Stimulated activated memory B cell treated with anti-CD40 and anti-IgM and Interleukin-4, amounts not matched to agents 10 μg/mL and 1 μg/mL and 100 μg/mL, for 72 hours (primary cell): ENCODE measurements around the gene ZNF892.
"Not testable (repeated sequence)": the region's sequence is repeated elsewhere in the genome, so short reads cannot be mapped to it uniquely, and the experiment has no call there.

Source experiments
- ATAC-seq: fragments of 150-1000 bp; cut with Tn5 transposase; 2 replicates; pipeline ENCODE4 v1.10.0; 2021
- H3K27ac Mint-ChIP-seq: one replicate; pipeline ENCODE4 v1.8.0; 2022; ENCODE audit warnings: mild to moderate bottlenecking, mixed read lengths
- H3K27me3 Mint-ChIP-seq: one replicate; pipeline ENCODE4 v1.8.0; 2022; ENCODE audit warnings: mixed read lengths
- H3K36me3 Mint-ChIP-seq: one replicate; pipeline ENCODE4 v1.8.0; 2022; ENCODE audit warnings: mixed read lengths
- H3K4me1 Mint-ChIP-seq: one replicate; pipeline ENCODE4 v1.8.0; 2022; ENCODE audit warnings: mixed read lengths
- H3K4me3 Mint-ChIP-seq: one replicate; pipeline ENCODE4 v1.8.0; 2022; ENCODE audit warnings: mild to moderate bottlenecking, moderate library complexity, mixed read lengths
- H3K9me3 Mint-ChIP-seq: one replicate; pipeline ENCODE4 v1.8.0; 2022; ENCODE audit warnings: mixed read lengths

The ZNF892 gene

DNA sequence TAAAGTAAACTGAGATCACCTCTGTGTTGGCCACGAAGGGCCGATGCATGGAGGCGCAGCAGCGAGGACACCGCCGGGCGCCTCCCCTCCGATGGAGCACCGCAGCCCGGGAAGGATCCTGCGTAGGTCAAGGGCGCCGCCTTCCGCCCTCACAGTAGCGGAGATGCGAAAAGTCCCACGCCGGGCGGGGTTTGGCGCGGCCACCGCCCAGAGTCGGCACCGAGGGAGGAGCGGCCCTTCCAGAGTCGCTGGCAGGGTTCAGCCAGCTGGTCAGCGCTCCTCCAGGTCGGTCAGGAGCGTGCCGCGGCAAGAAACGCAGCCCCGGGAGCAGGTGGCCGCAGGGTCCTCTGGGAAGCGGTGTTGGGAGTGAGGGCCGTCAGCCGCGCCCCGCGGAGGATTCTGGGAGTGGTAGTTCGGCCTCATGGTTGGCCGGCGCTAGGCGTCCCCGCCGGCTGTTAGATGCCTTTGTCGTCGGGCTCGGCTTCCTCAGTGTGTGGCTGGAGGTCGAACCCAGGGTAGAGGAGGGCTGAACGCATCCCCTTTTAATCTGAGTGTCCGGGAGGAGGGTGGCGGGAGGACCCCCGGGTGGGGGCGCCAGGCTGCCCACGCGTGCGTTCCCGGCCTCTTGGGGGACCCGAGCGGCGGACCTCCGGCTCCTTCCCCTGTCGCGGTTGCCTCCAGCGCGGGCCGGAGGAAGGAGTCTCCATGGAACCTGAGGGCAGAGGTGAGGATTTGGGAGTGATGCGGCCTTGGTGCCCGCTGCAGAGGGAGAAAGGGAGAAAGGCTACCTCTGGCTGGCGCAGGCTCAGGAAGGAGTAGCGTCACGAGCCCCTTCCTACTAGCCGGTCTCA is at the start of gene ZNF892:
Gene ZNF892 (plus strand): TSS at position 411 of the 851 bp plus-strand sequence. CDS start 295 bp downstream, at position 706.
- H3K4me3 Mint-ChIP-seq = peak within 1 kb of the TSS; percentile 98
- H3K9me3 Mint-ChIP-seq = peaks cover 18% of the 10 kb centered on the region
- H3K4me1 Mint-ChIP-seq = peaks cover 29% of the 10 kb centered on the region
- ATAC-seq = peak; percentile 98
- peaks cover 47% of the 10 kb centered on the region for H3K36me3 Mint-ChIP-seq
- H3K27me3 Mint-ChIP-seq = no peaks in the 10 kb centered on the region
- peak within 1 kb of the TSS; percentile 92 for H3K27ac Mint-ChIP-seq

DNA sequence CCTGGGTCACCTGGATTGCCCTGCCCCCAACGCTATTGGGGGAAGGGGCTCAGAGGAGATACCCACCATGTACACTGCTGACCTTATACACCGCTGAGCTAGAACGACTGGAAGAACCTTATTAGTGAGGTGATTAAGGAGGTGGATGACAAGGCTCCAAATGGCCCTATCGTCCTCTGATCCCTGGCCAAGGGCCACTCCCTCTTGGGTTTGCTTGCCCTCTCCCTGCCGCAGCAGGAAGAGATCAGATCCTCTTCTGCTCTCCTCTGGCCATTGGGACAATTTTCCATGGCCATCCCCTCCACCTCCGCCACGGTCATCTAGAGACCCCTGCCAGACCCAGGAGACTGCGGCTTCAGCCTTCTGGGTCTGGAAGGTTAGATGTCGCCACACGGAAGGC is 48.9 kb upstream of the ZNF892 start:
- Mint-ChIP-seq H3K27me3 (no peaks in the 10 kb centered on the region), H3K27ac (peak overlapping the region; percentile 92), H3K36me3 (peaks cover 38% of the 10 kb centered on the region)

DNA sequence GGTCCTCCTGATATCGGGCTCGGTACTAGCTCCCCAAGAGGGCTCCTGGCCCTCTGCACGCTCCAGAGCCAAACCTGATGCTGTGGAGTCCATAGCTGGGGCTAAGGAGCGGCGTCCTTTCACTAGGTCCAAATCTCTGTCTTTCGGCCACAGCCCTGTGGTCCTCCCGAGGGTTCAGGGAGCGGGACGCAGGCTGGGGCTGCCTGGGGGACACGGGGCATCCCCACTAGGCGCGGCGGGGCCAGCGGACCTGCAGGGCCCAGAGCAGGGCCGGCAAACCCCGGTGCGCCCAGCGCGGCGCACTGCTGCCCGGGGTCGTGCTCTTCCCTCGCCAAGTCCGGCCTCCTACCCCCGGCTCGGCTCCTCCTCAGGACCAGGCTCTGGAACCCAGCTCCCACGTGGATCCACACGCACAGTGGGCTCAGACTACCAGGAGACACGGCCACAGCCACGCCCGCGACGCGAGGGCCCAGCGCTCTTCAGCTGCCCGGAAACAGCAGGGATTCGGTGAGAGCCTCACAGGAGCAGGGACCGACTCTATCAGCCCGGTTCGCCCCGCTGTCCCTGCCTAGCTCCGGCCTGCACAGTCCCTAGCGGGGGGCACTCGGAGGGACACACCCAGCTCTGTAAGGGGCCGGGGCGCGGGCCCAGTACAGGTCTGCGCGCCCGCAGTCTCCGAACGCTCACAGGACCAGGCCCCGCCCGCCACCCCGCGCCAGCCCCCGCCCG is 48.3 kb upstream of the ZNF892 start:
- H3K27ac Mint-ChIP-seq = peak overlapping the region; percentile 92
- H3K4me1 Mint-ChIP-seq = peaks cover 20% of the 10 kb centered on the region
- peak; percentile 81 for ATAC-seq
- no peaks in the 10 kb centered on the region for H3K27me3 Mint-ChIP-seq
- H3K4me3 Mint-ChIP-seq = peak overlapping the region; percentile 86
- H3K9me3 Mint-ChIP-seq = peaks cover 7% of the 10 kb centered on the region
- peaks cover 32% of the 10 kb centered on the region for H3K36me3 Mint-ChIP-seq

More for the DNA sequence above, 48.9 kb upstream of the ZNF892 start:
- ATAC-seq = no peak
- Mint-ChIP-seq H3K4me1 (peaks cover 16% of the 10 kb centered on the region), H3K9me3 (peaks cover 7% of the 10 kb centered on the region), H3K4me3 (peak overlapping the region; percentile 86)

DNA sequence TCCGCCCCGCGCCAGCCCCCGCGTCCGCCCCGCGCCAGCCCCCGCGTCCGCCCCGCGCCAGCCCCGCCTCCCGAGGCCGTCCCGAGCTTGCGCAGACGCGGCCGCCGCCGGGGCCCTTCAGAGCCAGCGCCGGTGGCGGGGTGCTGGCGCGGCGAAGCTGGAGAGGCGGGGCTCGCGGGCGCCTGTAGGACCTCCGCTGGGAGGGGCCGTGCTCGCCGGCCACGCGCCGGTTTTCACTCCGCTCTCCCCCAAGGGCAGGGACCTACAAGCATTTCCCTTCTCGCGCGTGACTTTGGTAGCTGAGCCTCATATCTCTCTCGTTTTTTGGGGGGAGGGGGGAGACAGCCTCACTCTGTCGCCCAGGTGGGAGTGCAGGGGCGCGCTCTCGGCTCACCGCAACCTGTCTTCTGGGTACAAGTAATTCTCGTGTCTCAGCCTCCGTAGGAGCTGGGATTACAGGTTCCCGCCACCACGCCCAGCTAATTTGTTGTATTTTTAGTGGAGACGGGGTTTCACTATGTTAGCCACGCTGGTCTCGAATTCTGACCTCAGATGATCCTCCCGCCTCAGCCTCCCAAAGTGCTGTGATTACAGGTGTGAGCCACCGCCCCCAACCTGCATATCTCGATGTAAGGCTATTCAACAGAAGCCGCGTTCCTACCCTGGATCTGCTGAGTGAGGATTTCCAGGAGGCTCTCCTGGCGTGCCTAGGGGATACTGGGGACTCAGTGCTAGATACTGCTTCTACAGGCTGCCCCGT is 47.5 kb upstream of the ZNF892 start, which contains the start of gene ZNF514:
Gene ZNF514 (minus strand): TSS at position 159 of the 760 bp plus-strand sequence. CDS start 6,595 bp downstream, outside the sequence.
- Mint-ChIP-seq H3K27me3 (no peaks in the 10 kb centered on the region), H3K36me3 (peaks cover 24% of the 10 kb centered on the region), H3K27ac (peak within 1 kb of the TSS; percentile 92), H3K9me3 (peaks cover 4% of the 10 kb centered on the region), H3K4me1 (peaks cover 29% of the 10 kb centered on the region), H3K4me3 (peak within 1 kb of the TSS; percentile 91)
- peak; percentile 93 for ATAC-seq

DNA sequence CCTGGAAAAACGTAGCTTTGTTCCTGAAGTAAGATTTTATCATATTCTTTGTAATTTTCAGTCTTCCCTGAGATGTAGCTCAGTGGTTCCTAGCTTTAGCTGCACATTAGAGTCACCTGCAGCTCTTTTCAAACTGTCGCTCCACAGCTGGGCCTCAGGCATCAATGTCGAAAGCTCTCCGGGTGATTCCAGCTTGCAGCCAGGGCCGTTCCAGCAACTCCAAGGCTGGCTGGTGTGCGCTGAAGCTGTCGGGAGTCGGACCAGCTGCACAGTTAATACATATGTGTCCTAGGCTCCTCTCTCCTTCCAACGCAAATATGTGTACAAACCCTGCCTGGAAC is 42.3 kb upstream of the ZNF892 start:
- Mint-ChIP-seq H3K9me3 (peaks cover 2% of the 10 kb centered on the region), H3K27ac (peak overlapping the region; percentile 100), H3K27me3 (no peaks in the 10 kb centered on the region), H3K4me3 (peak overlapping the region; percentile 100), H3K4me1 (peaks cover 43% of the 10 kb centered on the region), H3K36me3 (peaks cover 10% of the 10 kb centered on the region)
- peak; percentile 36 for ATAC-seq

DNA sequence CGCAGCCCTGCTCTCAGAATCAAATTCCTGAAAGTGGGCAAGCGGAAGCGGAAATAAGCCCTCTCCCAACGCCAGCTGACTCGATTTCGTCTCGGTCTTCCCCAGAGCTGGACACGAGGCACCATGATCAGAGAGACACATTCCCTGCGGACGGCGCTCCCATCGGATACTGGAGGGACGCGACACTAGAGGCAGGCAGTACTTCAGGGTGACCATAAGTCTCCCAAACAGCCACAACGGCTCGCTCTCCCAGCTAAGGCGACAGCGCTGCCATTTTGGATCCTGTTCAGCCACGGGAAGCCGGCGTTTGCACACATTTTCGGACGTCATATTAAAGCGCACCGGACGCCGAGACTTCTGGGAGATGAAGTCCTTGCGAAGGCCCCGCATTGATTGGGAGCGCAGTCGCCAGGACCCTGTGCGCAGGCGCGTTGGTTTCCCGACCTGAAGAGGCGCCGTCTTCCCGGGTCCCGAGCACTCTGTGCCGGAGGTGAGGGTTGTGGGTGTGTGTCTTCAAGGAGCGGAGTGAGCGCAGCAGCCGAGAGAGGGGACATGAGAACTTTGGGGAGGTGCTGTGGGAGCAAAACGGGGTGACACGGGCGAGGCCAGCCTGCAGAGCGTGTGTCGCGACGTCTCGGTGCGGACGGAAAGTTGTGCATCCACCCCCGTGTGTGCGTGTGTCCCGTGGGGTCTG is 41.8 kb upstream of the ZNF892 start, which contains the start of gene ZNF2:
Gene ZNF2 (plus strand): TSS at position 439 of the 694 bp plus-strand sequence. CDS start 10,418 bp downstream, outside the sequence.
- Mint-ChIP-seq H3K27ac (peak within 1 kb of the TSS; percentile 100), H3K4me3 (peak within 1 kb of the TSS; percentile 100), H3K36me3 (peaks cover 10% of the 10 kb centered on the region), H3K27me3 (no peaks in the 10 kb centered on the region), H3K9me3 (peaks cover 2% of the 10 kb centered on the region), H3K4me1 (peaks cover 41% of the 10 kb centered on the region)
- peak; percentile 97 for ATAC-seq

DNA sequence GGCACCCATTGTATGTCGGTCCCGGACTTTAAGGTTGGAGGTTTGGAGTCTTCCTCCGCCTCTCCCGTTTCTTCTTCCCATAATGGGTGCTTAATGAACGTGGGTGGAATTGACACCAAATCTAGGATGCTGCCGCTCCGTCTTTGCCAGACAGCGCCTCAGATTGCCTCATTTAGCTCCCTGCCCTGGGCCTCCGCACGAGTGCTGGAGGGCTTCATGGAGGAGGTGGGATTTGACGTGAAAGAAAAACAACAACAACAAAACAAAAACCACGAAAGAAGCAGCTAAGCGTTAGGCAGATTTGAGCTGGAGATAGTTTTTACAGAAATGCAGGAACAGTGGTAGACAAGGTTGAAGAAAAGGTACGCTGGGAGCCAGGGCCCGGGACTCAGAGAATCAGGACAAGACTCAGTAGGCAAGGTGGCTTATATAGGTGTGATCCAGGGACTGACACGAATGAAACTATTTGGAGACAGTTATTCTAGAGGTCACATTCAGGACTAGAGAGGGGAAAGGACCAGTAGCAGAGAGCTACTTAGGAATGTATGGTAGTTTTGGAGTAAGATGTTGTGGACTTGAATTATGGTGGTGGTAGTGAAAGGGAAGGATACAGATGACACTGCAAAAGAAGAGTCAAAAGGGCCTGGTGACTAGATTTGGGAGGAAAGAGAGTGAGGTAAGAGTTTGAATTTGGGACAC is 41.1 kb upstream of the ZNF892 start:
- H3K4me1 Mint-ChIP-seq = peaks cover 41% of the 10 kb centered on the region
- peak overlapping the region; percentile 100 for H3K27ac Mint-ChIP-seq
- peak; percentile 3 for ATAC-seq
- H3K4me3 Mint-ChIP-seq = peak overlapping the region; percentile 100
- no peaks in the 10 kb centered on the region for H3K27me3 Mint-ChIP-seq
- peaks cover 2% of the 10 kb centered on the region for H3K9me3 Mint-ChIP-seq
- peaks cover 10% of the 10 kb centered on the region for H3K36me3 Mint-ChIP-seq

DNA sequence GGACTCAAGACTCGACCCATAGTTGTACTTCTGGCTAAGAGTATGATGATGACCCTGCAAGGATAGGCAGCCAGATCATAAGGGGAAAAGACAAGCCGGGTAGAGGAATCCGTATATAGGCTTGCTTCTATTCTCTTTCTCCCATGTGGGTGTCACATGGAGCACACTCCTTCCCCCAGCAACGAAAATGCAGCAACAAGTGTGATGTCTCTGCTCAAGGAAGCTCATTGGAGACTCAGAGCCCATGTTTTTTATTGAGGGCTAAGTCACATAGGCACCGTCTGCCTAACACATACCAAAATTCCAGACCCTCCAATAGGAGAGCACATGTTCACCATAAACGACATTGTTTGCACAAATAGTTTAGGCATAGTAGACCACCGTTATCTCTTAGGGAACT is 35.4 kb upstream of the ZNF892 start:
- Mint-ChIP-seq H3K36me3 (peaks cover 31% of the 10 kb centered on the region), H3K9me3 (peaks cover 2% of the 10 kb centered on the region), H3K27me3 (no peaks in the 10 kb centered on the region), H3K27ac (no peak overlapping the region), H3K4me1 (peaks cover 14% of the 10 kb centered on the region), H3K4me3 (no peak overlapping the region)
- no peak for ATAC-seq

DNA sequence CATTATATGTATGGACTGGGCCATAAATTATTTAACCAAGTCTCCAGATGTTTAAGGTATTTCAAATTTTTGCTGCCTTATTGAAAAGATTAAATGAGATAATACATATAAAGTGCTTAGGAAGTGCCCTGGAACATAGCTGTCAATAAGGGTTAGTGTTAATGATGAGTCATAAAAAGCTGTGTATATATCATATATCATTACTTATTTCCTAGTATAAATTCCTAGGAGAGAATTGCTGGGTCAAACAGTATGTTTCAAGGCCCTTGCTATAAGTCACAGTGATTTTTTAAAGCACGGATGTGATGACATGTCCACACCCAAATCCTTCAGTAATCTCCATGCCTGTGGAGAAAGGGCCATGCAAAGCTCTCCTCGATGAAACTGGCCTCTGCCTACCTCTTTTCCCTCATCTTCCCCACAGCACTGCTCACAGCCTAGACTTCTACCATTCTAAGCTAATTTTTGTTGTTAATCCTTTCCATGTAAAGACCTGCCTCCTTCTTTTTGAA is 33.2 kb upstream of the ZNF892 start:
- H3K27me3 Mint-ChIP-seq = no peaks in the 10 kb centered on the region
- ATAC-seq = no peak
- peaks cover 7% of the 10 kb centered on the region for H3K9me3 Mint-ChIP-seq
- H3K36me3 Mint-ChIP-seq = peaks cover 48% of the 10 kb centered on the region
- peaks cover 8% of the 10 kb centered on the region for H3K4me1 Mint-ChIP-seq
- no peak overlapping the region for H3K27ac Mint-ChIP-seq
- H3K4me3 Mint-ChIP-seq = no peak overlapping the region

DNA sequence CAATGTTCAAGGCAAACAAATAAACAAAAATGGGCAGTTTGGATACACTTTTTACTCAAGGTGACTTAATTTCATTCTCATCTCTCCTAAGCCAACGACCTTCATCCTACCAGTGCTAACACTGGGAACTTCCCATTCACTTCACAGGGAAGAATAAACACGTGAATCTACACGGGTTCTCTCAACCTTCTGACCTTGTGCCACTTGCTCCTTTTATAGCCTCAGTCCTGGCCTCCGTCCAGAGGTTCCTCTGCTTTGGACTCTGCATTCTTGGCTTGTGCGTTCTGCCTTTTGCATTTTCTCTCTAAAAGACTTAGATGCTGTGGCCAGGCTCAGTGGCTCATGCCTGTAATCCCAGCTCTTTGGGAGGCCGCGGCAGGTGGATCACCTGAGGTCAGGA is 27.9 kb upstream of the ZNF892 start:
- peaks cover 90% of the 10 kb centered on the region for H3K36me3 Mint-ChIP-seq
- ATAC-seq = no peak
- H3K9me3 Mint-ChIP-seq = peaks cover 19% of the 10 kb centered on the region
- no peaks in the 10 kb centered on the region for H3K27me3 Mint-ChIP-seq
- H3K27ac Mint-ChIP-seq = no peak overlapping the region
- H3K4me3 Mint-ChIP-seq = no peak overlapping the region
- H3K4me1 Mint-ChIP-seq = no peaks in the 10 kb centered on the region

DNA sequence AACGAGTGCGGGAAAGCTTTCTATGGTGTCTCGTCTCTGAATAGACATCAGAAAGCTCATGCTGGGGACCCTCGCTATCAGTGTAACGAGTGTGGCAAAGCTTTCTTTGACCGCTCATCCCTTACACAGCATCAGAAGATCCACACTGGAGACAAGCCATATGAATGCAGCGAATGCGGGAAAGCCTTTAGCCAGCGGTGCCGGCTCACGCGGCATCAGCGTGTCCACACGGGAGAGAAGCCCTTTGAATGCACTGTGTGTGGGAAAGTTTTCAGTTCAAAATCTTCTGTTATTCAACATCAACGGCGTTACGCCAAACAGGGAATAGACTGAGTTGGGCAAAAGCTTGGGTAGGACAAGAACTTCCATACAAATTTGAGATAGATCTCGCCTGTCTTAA is 25.5 kb upstream of the ZNF892 start:
- peaks cover 19% of the 10 kb centered on the region for H3K9me3 Mint-ChIP-seq
- H3K27ac Mint-ChIP-seq = no peak overlapping the region
- no peak overlapping the region for H3K4me3 Mint-ChIP-seq
- no peak for ATAC-seq
- H3K36me3 Mint-ChIP-seq = peaks cover 74% of the 10 kb centered on the region
- H3K4me1 Mint-ChIP-seq = no peaks in the 10 kb centered on the region
- no peaks in the 10 kb centered on the region for H3K27me3 Mint-ChIP-seq

DNA sequence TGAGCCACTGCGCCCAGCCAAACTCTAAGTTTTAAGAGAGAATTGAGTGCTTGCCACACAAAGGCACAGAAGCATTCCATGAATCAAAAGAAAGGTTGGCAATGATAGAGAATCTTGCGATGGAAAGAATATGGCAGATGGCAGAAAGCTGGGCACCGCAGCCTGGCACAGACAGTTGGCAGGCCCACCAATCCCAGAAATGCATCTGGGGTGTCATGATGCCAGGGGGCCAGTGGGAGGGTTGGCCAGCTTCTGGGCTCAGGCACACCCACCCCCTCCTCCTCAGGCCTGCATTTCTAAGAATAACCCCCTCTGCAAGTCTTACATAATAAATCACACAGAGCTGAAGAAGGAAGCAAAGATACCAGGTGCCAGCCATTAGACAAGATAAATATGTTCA is 22.1 kb upstream of the ZNF892 start:
- peaks cover 13% of the 10 kb centered on the region for H3K9me3 Mint-ChIP-seq
- H3K4me1 Mint-ChIP-seq = no peaks in the 10 kb centered on the region
- H3K4me3 Mint-ChIP-seq = no peak overlapping the region
- H3K27me3 Mint-ChIP-seq = peaks cover 5% of the 10 kb centered on the region
- H3K27ac Mint-ChIP-seq = no peak overlapping the region
- peaks cover 44% of the 10 kb centered on the region for H3K36me3 Mint-ChIP-seq
- ATAC-seq = no peak

DNA sequence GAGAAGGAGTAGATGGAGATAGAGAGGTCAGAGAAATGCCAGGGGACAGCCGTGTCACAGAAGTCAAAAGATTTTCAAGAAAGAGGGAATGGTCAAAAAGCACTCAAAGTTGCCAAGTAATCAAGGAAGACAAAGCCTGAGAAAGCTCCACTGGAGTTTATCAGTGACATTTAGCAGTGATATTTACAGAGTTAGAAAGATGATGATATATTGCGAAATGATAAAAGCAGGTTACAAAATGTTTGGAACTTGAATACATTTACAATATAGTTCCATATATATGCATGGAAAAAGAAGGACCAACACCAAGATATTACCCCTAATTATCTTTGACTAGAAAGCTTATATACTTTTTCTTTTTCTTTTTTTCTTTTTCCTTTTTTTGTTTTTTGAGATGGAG is 21.3 kb upstream of the ZNF892 start:
- Mint-ChIP-seq H3K4me3 (no peak overlapping the region), H3K27ac (no peak overlapping the region), H3K9me3 (peaks cover 9% of the 10 kb centered on the region), H3K4me1 (no peaks in the 10 kb centered on the region), H3K36me3 (peaks cover 36% of the 10 kb centered on the region), H3K27me3 (peaks cover 13% of the 10 kb centered on the region)
- no peak for ATAC-seq

DNA sequence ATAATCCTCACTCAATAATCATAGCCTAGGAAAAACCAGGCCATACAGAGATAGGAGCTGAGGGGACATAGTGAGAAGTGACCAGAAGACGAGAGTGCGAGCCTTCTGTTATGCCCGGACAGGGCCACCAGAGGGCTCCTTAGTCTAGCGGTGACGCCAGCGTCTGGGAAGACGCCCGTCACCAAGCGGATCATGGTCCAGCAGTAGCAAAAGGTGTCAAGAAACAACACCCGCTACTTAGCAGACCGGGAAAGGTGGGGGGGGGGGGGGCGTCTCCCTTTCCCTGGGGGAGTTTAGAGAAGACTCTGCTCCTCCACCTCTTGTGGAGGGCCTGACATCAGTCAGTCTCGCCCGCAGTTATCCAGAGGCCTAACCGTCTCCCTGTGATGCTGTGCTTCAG is 14.4 kb upstream of the ZNF892 start:
- H3K4me1 Mint-ChIP-seq, ATAC-seq, H3K36me3 Mint-ChIP-seq, H3K27ac Mint-ChIP-seq, H3K4me3 Mint-ChIP-seq, H3K9me3 Mint-ChIP-seq: not testable (repeated sequence)
- peaks cover 37% of the 10 kb centered on the region for H3K27me3 Mint-ChIP-seq
